Left ventricle myocardium superior (tissue), 1 donor: ENCODE measurements around the gene SLC9C2. TPM values are rescaled to one million over a fixed set of nuclear protein-coding genes. Genes with fewer than 3 reads are reported as not detected.
"Not testable (repeated sequence)": the region's sequence is repeated elsewhere in the genome, so short reads cannot be mapped to it uniquely, and the experiment has no call there.

ENCODE experiments used
- ATAC-seq: fragments of 200-7000 bp; cut with Tn5 transposase; one replicate; pipeline ENCODE4 v1.9.1; 2020; ENCODE audit warnings: mild to moderate bottlenecking, moderate library complexity
- DNase-seq: peaks from one replicate; pipeline ENCODE4 v3.0.0-alpha.2; 2020
- intact Hi-C: fragments of 100-400 bp; cut with micrococcal nuclease; formaldehyde crosslinking; loops from one replicate; pipeline ENCODE4 v1.11.0; 2022
- total RNA-seq: library from RNA; stranded (reverse); fragmentation: NEBNext Ultra II Directional; extraction: Animal tissue kit (Norgen Biotek cat#: 25700); gene quantifications from one replicate; pipeline ENCODE4 v1.2.1, GENCODE V29; 2021
- donor health status: DM: no; HTN: yes; CAD: no; lungs with severe emphysema.

SLC9C2 gene
- total RNA-seq, 1 donor from 2014 or later: not detected

- no peak for ATAC-seq
- no peak for DNase-seq
- intact Hi-C loops: no loop called here
These were observed 70.6 kb downstream of the SLC9C2 start for GRCh38 chr1:173532237-173532636.

- ATAC-seq (no peak), DNase-seq (no peak)
- intact Hi-C loops: no loop called here
These were observed 71.8 kb downstream of the SLC9C2 start for GRCh38 chr1:173530795-173531693.

GRCh38 chr1:173529106-173529505 is 73.8 kb downstream of the SLC9C2 start:
- intact Hi-C loops: no loop called here

GRCh38 chr1:173527151-173527826 is 75.6 kb downstream of the SLC9C2 start:
- ATAC-seq (peak; percentile 71), DNase-seq (no peak)
- intact Hi-C loops: no loop called here

More at GRCh38 chr1:173529106-173529505, 73.8 kb downstream of the SLC9C2 start:
- ATAC-seq: no peak
- DNase-seq: no peak

GRCh38 chr1:173525926-173526325 is 76.9 kb downstream of the SLC9C2 start:
- intact Hi-C loops: no loop called here
- DNase-seq (no peak), ATAC-seq (peak; percentile 48)

- ATAC-seq (no peak), DNase-seq (no peak)
- intact Hi-C loops: no loop called here
These were observed 79.5 kb downstream of the SLC9C2 start for GRCh38 chr1:173523329-173523728.

GRCh38 chr1:173520799-173521198 is 82.1 kb downstream of the SLC9C2 start:
- intact Hi-C loops: no loop called here
- no peak for ATAC-seq
- DNase-seq: no peak

GRCh38 chr1:173514503-173514902 is 88.4 kb downstream of the SLC9C2 start:
- ATAC-seq, DNase-seq, intact Hi-C loops: not testable (repeated sequence)

- intact Hi-C loops: no loop called here
- DNase-seq (no peak), ATAC-seq (no peak)
These were observed 93.1 kb downstream of the SLC9C2 start for GRCh38 chr1:173509797-173510196.

GRCh38 chr1:173508541-173508940 is 94.3 kb downstream of the SLC9C2 start:
- intact Hi-C loops: no loop called here
- ATAC-seq: no peak
- DNase-seq: no peak

- no peak for ATAC-seq
- DNase-seq: no peak
- intact Hi-C loops: no loop called here
These were observed 95.0 kb downstream of the SLC9C2 start for GRCh38 chr1:173507847-173508209.

GRCh38 chr1:173507205-173507846 is 95.5 kb downstream of the SLC9C2 start:
- intact Hi-C loops: no loop called here
- ATAC-seq: no peak
- DNase-seq: no peak

GRCh38 chr1:173506437-173506836 is 96.4 kb downstream of the SLC9C2 start:
- DNase-seq (no peak), ATAC-seq (no peak)
- intact Hi-C loops: no loop called here

GRCh38 chr1:173505391-173505790 is 97.5 kb downstream of the SLC9C2 start:
- DNase-seq: no peak
- no peak for ATAC-seq
- intact Hi-C loops: no loop called here

GRCh38 chr1:173504268-173504667 is 98.6 kb downstream of the SLC9C2 start:
- intact Hi-C loops: no loop called here
- no peak for ATAC-seq
- DNase-seq: no peak

- DNase-seq: no peak
- intact Hi-C loops: no loop called here
- ATAC-seq: peak; percentile 47
These were observed 99.5 kb downstream of the SLC9C2 start for GRCh38 chr1:173503391-173503790.

GRCh38 chr1:173502104-173502503 is 100.8 kb downstream of the SLC9C2 start:
- DNase-seq (no peak), ATAC-seq (no peak)
- intact Hi-C loops: no loop called here

- DNase-seq (no peak), ATAC-seq (no peak)
- intact Hi-C loops: no loop called here
These were observed 103.1 kb downstream of the SLC9C2 start for GRCh38 chr1:173499729-173500128.

GRCh38 chr1:173496757-173497320 is 106.0 kb downstream of the SLC9C2 start:
- ATAC-seq (no peak), DNase-seq (no peak)
- intact Hi-C loops: no loop called here
